A549 (cell line): ENCODE data around the gene FBN2. TPM values are rescaled to one million over a fixed set of nuclear protein-coding genes. Genes with fewer than 3 reads are reported as not detected.
"Not testable (repeated sequence)": the region's sequence is repeated elsewhere in the genome, so short reads cannot be mapped to it uniquely, and the experiment has no call there.

Experiments used
- ATAC-seq, 2 experiments: fragments of 200-7000 bp in 1 of 2; fragments of >200 bp in 1 of 2; cut with Nextera tagmentation in 1 of 2; cut with Tn5 transposase in 1 of 2; 3 replicates each; pipeline versions ENCODE4 v1.8.0 to v1.9.1; 2018 to 2020; ENCODE audit warnings: mild to moderate bottlenecking in 1 of 2, moderate library complexity in 1 of 2
- CTCF ChIA-PET: fragments of 300-600 bp; sonication (Branson Sonifier 250); formaldehyde crosslinking; extraction: SDS; loops from one replicate; lab custom pipeline; 2021; ENCODE audit warnings: antibody characterized with exemption, inconsistent platforms; lab: Yijun Ruan, JAX
- POLR2A ChIA-PET: fragments of 350-600 bp; formaldehyde crosslinking; extraction: SDS; loops from one replicate; lab custom pipeline; 2021; ENCODE audit warnings: antibody characterized with exemption, inconsistent platforms; lab: Yijun Ruan, JAX
- DNase-seq, 2 experiments: peaks; one replicate each; pipeline versions ENCODE4 v3.0.0 to v3.0.0-alpha.2; 2011 to 2016; ENCODE audit warnings: low read depth in 1 of 2, low spot score in 1 of 2
- FAIRE-seq: peaks from 2 replicates; lab custom pipeline; 2011; peaks lifted over from hg19 to GRCh38; lab: Jason Lieb, UNC
- H3K27ac ChIP-seq, 2 experiments: fragments of >200 bp; sonication (Bioruptor Twin); formaldehyde crosslinking; 3 replicates each; pipeline ENCODE4 v1.5.1; 2016 to 2017
- H3K4me1 ChIP-seq: fragments of >200 bp; sonication (Bioruptor Twin); formaldehyde crosslinking; 3 replicates; pipeline ENCODE4 v1.6.1; 2016
- H3K4me2 ChIP-seq: fragments of >200 bp; sonication (Bioruptor Twin); formaldehyde crosslinking; 3 replicates; pipeline ENCODE4 v1.6.1; 2016
- H3K4me3 ChIP-seq: fragments of >200 bp; sonication (Bioruptor Twin); formaldehyde crosslinking; 3 replicates; pipeline ENCODE4 v1.5.1; 2016
- H3K9me3 ChIP-seq: fragments of >200 bp; sonication (Bioruptor Twin); formaldehyde crosslinking; 3 replicates; pipeline ENCODE4 v1.6.1; 2016
- BHLHE40 ChIP-seq: IDR thresholded peaks from 2 replicates; pipeline ENCODE4 v1.6.1; 2012; ENCODE audit warnings: low read depth, low read length, inconsistent platforms
- CBX2 ChIP-seq: fragments of 200-600 bp; sonication (generic); IDR thresholded peaks from 2 replicates; pipeline ENCODE4 v1.6.1; 2016; ENCODE audit warnings: low read depth, mild to moderate bottlenecking, borderline replicate concordance
- CBX8 ChIP-seq: fragments of 200-600 bp; sonication (generic); IDR thresholded peaks from 2 replicates; pipeline ENCODE4 v1.6.1; 2016
- CEBPB ChIP-seq, 2 experiments: fragments of >200 bp in 1 of 2; sonication (Bioruptor Twin) in 1 of 2; formaldehyde crosslinking in 1 of 2; IDR thresholded peaks; 2 replicates each; pipeline ENCODE4 v1.6.1; 2012 to 2016
- EHF ChIP-seq: fragments of 250-450 bp; sonication (Bioruptor Pico); IDR thresholded peaks from 2 replicates; pipeline ENCODE4 v1.5.0; 2020; ENCODE audit warnings: mild to moderate bottlenecking
- EP300 ChIP-seq, 2 experiments: fragments of >200 bp; sonication (Bioruptor Twin); formaldehyde crosslinking; IDR thresholded peaks; 2 replicates in 1 of 2; 3 replicates in 1 of 2; pipeline ENCODE4 v1.6.1; 2016 to 2017
- FOXS1 ChIP-seq: fragments of 250-450 bp; sonication (Bioruptor Pico); IDR thresholded peaks from 2 replicates; pipeline ENCODE4 v1.5.0; 2020; ENCODE audit warnings: mild to moderate bottlenecking, moderate library complexity
- HOXA7 ChIP-seq: fragments of 250-450 bp; sonication (Bioruptor Pico); IDR thresholded peaks from 2 replicates; pipeline ENCODE4 v1.5.0; 2020; ENCODE audit warnings: mild to moderate bottlenecking, moderate library complexity
- HOXB13 ChIP-seq: fragments of 250-450 bp; sonication (Bioruptor Pico); IDR thresholded peaks from 2 replicates; pipeline ENCODE4 v1.5.0; 2020; ENCODE audit warnings: low read depth, mild to moderate bottlenecking, moderate library complexity
- JUN ChIP-seq, 2 experiments: fragments of >200 bp; sonication (Bioruptor Twin); formaldehyde crosslinking; IDR thresholded peaks; 2 replicates in 1 of 2; 3 replicates in 1 of 2; pipeline ENCODE4 v1.6.1; 2016 to 2017
- KDM1A ChIP-seq: fragments of 200-600 bp; sonication (generic); IDR thresholded peaks from 2 replicates; pipeline ENCODE4 v1.6.1; 2016; ENCODE audit warnings: low read depth, mild to moderate bottlenecking
- KDM5A ChIP-seq: fragments of 200-600 bp; sonication (generic); IDR thresholded peaks from 2 replicates; pipeline ENCODE4 v1.6.1; 2016; ENCODE audit warnings: antibody characterized with exemption, mild to moderate bottlenecking
- MYC ChIP-seq: IDR thresholded peaks from 2 replicates; pipeline ENCODE4 v1.6.1; 2012; ENCODE audit warnings: mild to moderate bottlenecking, inconsistent platforms, low read length, improper control_type of control experiment, borderline replicate concordance
- NPAS2 ChIP-seq: fragments of 250-450 bp; sonication (Bioruptor Pico); IDR thresholded peaks from 2 replicates; pipeline ENCODE4 v1.8.0; 2022; ENCODE audit warnings: mild to moderate bottlenecking, moderate library complexity, borderline replicate concordance
- POLR2A ChIP-seq: IDR thresholded peaks from 2 replicates; pipeline ENCODE4 v1.6.1; 2012; ENCODE audit warnings: mild to moderate bottlenecking, low read length
- POLR2AphosphoS2 ChIP-seq: conservative IDR thresholded peaks from 2 replicates; pipeline ENCODE4 v1.6.1; 2012; ENCODE audit warnings: low read length, improper control_type of control experiment, inconsistent platforms
- RARB ChIP-seq: fragments of 250-450 bp; sonication (Bioruptor Pico); IDR thresholded peaks from 2 replicates; pipeline ENCODE4 v1.8.0; 2021; ENCODE audit warnings: mild to moderate bottlenecking, moderate library complexity
- RCOR1 ChIP-seq: fragments of 150-350 bp; IDR thresholded peaks from 2 replicates; pipeline ENCODE4 v1.6.1; 2014; ENCODE audit warnings: antibody characterized with exemption, low read length, low read depth
- SMC3 ChIP-seq: fragments of >200 bp; sonication (Bioruptor Twin); formaldehyde crosslinking; IDR thresholded peaks from 3 replicates; pipeline ENCODE4 v1.6.1; 2018; ENCODE audit warnings: inconsistent platforms
- TFCP2L1 ChIP-seq: fragments of 250-450 bp; sonication (Bioruptor Pico); IDR thresholded peaks from 2 replicates; pipeline ENCODE4 v1.5.0; 2021; ENCODE audit warnings: mild to moderate bottlenecking
- ZNF302 ChIP-seq: fragments of 250-450 bp; sonication (Bioruptor Pico); IDR thresholded peaks from 2 replicates; pipeline ENCODE4 v1.9.0; 2021; ENCODE audit warnings: inconsistent platforms, mild to moderate bottlenecking, moderate library complexity
- ZSCAN20 ChIP-seq: fragments of 250-450 bp; sonication (Bioruptor Pico); IDR thresholded peaks from 2 replicates; pipeline ENCODE4 v1.8.0; 2022; ENCODE audit warnings: mild to moderate bottlenecking, moderate library complexity
- WGBS: methylation state at CpG from one replicate; pipeline ENCODE4 v1.1.6; 2017; ENCODE audit errors: missing lambda C conversion rate; 5-methylcytosine and 5-hydroxymethylcytosine counted together
- polyA plus RNA-seq, 4 experiments: library from polyadenylated mRNA; depleted of rRNA in 3 of 4; stranded (reverse); fragments of >200 nt; fragmentation: RNase III in 1 of 4; extraction: RNeasy Plus Mini Kit Qiagen cat#74134 plus additional on column Dnase treatment in 1 of 4; gene quantifications; 2 replicates in 3 of 4; 3 replicates in 1 of 4; pipeline ENCODE4 v1.2.3, GENCODE V29; 2011 to 2017
- TF ChIP-seq, protein P1 (sequence below): fragments of 200-600 bp; sonication (generic); IDR thresholded peaks from 2 replicates; pipeline ENCODE4 v1.6.1; 2016; ENCODE audit warnings: antibody characterized with exemption, mild to moderate bottlenecking, moderate library complexity
- TF ChIP-seq, protein P2 (sequence below): IDR thresholded peaks from 2 replicates; pipeline ENCODE4 v1.6.1; 2012

The FBN2 gene
- polyA plus RNA-seq, 2 of the 4 experiments (the other 2 are of a cell fraction), result 22.2 to 22.7 TPM

DNA sequence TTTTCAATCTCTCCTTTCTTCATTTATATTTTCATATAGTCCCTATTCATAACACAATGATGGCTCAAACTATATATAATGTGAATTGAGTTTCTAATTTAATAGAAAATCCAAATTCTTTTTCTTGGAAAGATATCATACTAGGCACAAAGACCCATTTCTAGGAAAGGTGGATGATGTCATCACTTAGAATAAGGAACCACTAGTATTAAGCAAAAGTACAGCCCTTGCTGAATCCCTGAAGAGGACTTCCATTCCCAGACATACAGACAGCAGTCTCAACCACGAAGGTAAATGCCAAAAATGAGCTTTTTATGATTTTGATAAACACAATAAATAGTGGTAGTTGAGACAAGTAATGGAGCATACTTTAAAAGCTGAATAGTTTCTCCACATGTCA lies 210.0 kb downstream of the FBN2 start:
- no peaks in the 10 kb centered on the region for H3K4me1 ChIP-seq
- CTCF ChIA-PET, result no interaction called here
- no peak for DNase-seq
- POLR2A ChIA-PET, result no interaction called here
- WGBS, result 29% methylated on average over 1 of the region's 1 CpG
- FAIRE-seq, result no peak
- H3K4me2 ChIP-seq, result no peak overlapping the region
- no peak overlapping the region for H3K27ac ChIP-seq
- H3K4me3 ChIP-seq, result no peak overlapping the region
- TF ChIP-seq RARB (CRISPR knock-in tag) (no peak), KDM1A (no peak), NPAS2 (CRISPR knock-in tag) (no peak), CBX2 (no peak), POLR2AphosphoS2 (no peak), HOXB13 (CRISPR knock-in tag) (no peak), ZNF302 (CRISPR knock-in tag) (no peak)
- TF ChIP-seq, protein P1, sequence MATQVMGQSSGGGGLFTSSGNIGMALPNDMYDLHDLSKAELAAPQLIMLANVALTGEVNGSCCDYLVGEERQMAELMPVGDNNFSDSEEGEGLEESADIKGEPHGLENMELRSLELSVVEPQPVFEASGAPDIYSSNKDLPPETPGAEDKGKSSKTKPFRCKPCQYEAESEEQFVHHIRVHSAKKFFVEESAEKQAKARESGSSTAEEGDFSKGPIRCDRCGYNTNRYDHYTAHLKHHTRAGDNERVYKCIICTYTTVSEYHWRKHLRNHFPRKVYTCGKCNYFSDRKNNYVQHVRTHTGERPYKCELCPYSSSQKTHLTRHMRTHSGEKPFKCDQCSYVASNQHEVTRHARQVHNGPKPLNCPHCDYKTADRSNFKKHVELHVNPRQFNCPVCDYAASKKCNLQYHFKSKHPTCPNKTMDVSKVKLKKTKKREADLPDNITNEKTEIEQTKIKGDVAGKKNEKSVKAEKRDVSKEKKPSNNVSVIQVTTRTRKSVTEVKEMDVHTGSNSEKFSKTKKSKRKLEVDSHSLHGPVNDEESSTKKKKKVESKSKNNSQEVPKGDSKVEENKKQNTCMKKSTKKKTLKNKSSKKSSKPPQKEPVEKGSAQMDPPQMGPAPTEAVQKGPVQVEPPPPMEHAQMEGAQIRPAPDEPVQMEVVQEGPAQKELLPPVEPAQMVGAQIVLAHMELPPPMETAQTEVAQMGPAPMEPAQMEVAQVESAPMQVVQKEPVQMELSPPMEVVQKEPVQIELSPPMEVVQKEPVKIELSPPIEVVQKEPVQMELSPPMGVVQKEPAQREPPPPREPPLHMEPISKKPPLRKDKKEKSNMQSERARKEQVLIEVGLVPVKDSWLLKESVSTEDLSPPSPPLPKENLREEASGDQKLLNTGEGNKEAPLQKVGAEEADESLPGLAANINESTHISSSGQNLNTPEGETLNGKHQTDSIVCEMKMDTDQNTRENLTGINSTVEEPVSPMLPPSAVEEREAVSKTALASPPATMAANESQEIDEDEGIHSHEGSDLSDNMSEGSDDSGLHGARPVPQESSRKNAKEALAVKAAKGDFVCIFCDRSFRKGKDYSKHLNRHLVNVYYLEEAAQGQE, result no peak
- ATAC-seq, result no peak
- H3K9me3 ChIP-seq, result no peaks in the 10 kb centered on the region

DNA sequence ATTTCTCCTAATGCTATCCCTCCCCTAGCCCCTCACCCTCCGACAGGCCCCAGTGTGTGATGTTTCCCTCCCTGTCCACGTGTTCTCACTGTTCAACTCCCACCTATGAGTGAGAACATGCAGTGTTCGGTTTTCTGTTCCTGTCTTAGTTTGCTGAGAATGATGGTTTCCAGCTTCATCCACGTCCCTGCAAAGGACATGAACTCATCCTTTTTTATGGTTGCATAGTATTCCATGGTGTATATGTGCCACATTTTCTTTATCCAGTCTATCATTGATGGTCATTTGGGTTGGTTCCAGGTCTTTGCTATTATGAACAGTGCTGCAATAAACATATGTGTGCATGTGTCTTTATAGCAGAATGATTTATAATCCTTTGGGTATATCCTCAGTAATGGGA lies 216.6 kb downstream of the FBN2 start:
- 54% methylated on average over 4 of the region's 4 CpGs for WGBS
- H3K4me3 ChIP-seq, DNase-seq, H3K4me1 ChIP-seq, H3K27ac ChIP-seq, ATAC-seq, FAIRE-seq, POLR2A ChIA-PET, H3K9me3 ChIP-seq, CTCF ChIA-PET, H3K4me2 ChIP-seq: not testable (repeated sequence)

DNA sequence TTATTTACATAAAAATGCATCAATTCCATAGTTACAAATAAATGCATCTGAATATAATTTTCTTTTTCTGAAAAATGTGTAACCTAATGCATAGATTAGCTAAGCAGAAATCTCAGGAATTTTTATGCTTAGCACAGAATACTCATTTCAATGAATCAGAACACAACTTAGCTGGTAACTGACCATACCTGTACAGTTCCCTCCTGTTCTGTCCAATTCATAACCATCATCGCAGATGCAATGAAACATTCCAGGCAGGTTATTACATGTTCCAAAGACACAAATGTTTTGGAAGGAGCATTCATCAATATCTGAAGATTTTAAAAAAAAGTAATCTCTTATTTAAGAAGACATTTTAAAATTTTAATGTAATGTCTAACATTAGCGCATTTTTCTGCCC lies 219.4 kb downstream of the FBN2 start:
- FAIRE-seq (no peak), ATAC-seq (no peak), DNase-seq (no peak)
- H3K9me3 ChIP-seq, result no peaks in the 10 kb centered on the region
- no peaks in the 10 kb centered on the region for H3K4me1 ChIP-seq
- POLR2A ChIA-PET, result no interaction called here
- H3K4me3 ChIP-seq, result no peak overlapping the region
- no peak for TF ChIP-seq KDM5A
- TF ChIP-seq CBX8, result no peak
- no peak for TF ChIP-seq EP300 (IDR thresholded peaks at IDR 0.05)
- TF ChIP-seq, protein P2, sequence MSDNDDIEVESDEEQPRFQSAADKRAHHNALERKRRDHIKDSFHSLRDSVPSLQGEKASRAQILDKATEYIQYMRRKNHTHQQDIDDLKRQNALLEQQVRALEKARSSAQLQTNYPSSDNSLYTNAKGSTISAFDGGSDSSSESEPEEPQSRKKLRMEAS, result no peak
- TF ChIP-seq KDM1A, result no peak
- TF ChIP-seq, protein P1, result no peak
- H3K27ac ChIP-seq, result no peak overlapping the region
- CTCF ChIA-PET, result no interaction called here
- WGBS, result 84% methylated on average over 2 of the region's 2 CpGs
- H3K4me2 ChIP-seq, result no peak overlapping the region

DNA sequence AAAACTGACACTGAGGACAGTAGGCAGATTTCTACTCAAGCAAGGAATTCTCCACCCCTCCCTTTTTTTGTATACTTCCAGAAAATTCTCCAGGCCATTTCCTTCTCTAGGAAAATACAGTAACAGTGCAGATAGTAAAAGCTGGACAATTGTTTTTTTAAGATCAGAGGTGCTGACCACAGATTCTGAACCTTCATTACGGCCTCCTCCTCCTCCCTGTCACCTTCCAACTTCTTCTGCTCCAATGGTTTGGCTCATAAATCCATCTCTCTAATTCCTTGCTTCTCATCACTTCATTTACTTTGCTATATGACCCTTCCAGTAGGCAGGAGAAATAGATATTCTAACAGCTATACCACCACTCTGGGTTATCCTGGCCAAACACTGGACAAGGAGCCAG lies 220.6 kb downstream of the FBN2 start:
- H3K4me1 ChIP-seq, result no peaks in the 10 kb centered on the region
- no peak overlapping the region for H3K27ac ChIP-seq
- ChIA-PET CTCF (no interaction called here), POLR2A (no interaction called here)
- ATAC-seq (no peak), DNase-seq (no peak), FAIRE-seq (no peak)
- TF ChIP-seq POLR2A (no peak), HOXA7 (no peak), MYC (no peak), SMC3 (no peak), RCOR1 (no peak), EP300 (IDR thresholded peaks at IDR 0.05) (no peak), CEBPB (IDR thresholded peaks at IDR 0.05) (no peak), JUN (IDR thresholded peaks at IDR 0.05) (no peak), EHF (CRISPR knock-in tag) (no peak), FOXS1 (CRISPR knock-in tag) (no peak), TFCP2L1 (CRISPR knock-in tag) (no peak), BHLHE40 (no peak), ZSCAN20 (no peak), ZNF302 (CRISPR knock-in tag) (no peak)
- no peaks in the 10 kb centered on the region for H3K9me3 ChIP-seq
- H3K4me3 ChIP-seq, result no peak overlapping the region
- no peak overlapping the region for H3K4me2 ChIP-seq
- 91% methylated on average over 1 of the region's 1 CpG for WGBS
